Measurements from ENCODE around the gene CPVL.

DNA sequence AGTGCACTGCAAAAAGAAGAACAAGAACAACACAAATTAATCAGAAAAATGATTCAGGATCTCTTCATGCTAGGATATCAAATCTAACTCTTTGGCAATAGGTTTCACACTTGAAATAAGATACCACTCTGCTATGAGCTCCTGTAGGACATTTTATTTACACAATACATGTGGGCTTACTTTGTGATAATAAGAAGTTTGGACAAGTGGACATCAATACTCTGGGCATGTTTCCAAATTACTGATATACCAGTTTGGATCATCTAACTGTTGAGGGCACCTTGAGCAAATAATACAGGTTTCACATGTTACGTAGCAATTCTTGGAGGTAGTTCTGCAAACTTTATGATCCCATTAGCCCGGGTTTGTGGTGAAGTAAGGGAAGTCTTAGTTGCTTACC, 59.8 kb downstream of the CPVL start:
- TF ChIP-seq, protein P1, sequence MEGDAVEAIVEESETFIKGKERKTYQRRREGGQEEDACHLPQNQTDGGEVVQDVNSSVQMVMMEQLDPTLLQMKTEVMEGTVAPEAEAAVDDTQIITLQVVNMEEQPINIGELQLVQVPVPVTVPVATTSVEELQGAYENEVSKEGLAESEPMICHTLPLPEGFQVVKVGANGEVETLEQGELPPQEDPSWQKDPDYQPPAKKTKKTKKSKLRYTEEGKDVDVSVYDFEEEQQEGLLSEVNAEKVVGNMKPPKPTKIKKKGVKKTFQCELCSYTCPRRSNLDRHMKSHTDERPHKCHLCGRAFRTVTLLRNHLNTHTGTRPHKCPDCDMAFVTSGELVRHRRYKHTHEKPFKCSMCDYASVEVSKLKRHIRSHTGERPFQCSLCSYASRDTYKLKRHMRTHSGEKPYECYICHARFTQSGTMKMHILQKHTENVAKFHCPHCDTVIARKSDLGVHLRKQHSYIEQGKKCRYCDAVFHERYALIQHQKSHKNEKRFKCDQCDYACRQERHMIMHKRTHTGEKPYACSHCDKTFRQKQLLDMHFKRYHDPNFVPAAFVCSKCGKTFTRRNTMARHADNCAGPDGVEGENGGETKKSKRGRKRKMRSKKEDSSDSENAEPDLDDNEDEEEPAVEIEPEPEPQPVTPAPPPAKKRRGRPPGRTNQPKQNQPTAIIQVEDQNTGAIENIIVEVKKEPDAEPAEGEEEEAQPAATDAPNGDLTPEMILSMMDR (IDR thresholded peaks at IDR 0.05) = no peak
- TF ChIP-seq EZH2 (IDR thresholded peaks at IDR 0.05; ENCODE audit: borderline replicate concordance, insufficient read depth, low read depth, low read length, poor library complexity, severe bottlenecking) = no peak

All from B cell (primary cell).